HL-60/S4 treated with phorbol 12-myristate 13-acetate at 8.2 ng/mL for 4 days and 3 days (cell line): ENCODE results near the gene WNT2.
"Not testable (repeated sequence)": the region's sequence is repeated elsewhere in the genome, so short reads cannot be mapped to it uniquely, and the experiment has no call there.

ENCODE experiments used
- in situ Hi-C: fragments of 300-500 bp; cut with MboI; formaldehyde crosslinking; loops from 2 replicates; pipeline ENCODE4 v1.15.0; 2022; ENCODE audit warnings: low sequenced_read_pairs

Gene WNT2

DNA sequence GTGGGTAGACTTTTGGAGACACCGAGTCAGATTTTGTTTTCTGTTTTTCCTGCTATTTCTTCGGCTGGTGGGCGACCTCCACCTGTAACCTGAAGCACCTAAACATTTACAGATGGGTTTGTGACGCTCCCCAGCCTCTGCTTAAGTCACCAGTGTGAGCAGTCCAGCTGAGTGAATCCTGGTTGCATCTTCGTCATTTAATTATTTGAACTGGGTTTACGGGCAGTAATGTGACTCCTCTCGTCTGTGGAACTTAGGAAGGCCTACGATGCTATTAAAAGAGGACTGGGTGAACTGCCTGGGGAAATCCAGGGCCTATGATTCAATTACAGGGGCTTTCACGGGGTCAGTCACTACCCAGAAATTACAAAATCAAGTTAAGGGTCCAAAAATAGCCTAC lies 52.5 kb downstream of the WNT2 start:
- in situ Hi-C loops: no loop called here

DNA sequence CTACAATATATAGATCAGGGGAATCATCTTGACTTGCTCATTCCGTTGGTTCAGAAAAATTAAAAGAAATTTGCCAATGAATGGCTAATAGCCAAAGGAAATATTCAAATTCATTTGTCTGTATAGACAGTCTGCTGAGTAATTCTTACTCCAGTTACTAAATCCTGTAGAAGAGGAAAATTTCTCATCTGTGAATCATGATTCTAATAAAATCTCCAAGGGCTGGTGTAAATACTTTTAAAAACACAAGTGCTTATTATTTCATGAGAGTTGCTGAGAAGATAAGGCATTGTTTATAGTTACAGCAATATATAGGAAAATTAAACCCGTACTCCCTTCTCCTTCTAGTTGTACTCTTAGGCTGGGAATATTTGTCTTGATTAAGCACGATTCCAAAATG lies 53.0 kb downstream of the WNT2 start:
- in situ Hi-C loops: no loop called here

DNA sequence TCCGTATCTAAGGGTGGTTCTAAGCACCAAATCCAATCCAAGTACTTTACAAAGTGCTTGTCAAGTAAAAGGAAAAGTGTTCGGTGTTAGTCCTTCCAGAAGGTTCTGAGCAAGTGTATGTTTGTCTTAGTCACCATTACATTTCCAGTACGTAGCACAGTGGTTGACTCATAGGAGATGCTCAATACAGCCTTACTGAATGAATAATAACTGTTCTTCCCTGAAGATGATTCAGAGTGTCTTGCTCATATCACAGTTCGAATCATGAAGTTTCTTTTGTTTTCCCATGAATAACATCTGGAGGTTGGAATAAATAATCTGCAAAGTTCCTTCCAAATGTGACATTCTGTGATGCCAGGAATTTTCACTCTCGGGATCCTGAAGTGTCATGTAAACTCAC lies 53.4 kb downstream of the WNT2 start:
- in situ Hi-C loops: no loop called here

DNA sequence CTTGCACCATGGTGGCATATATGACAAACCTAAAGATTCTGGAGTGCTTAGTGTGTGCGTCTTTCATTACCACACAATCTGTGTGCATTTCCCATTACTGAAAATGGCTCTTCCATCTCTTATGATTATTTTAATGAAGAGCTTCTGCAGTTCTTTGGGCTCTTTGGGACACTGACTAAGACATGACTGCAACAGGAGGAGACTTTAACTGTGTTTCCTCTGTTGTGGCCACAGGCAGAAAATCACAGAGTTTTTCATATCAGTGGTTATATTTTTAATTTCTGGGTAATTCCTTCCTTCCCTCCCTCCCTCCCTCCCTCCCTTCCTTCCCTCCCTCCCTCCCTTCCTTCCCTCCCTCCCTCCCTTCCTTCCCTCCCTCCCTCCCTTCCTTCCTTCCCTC lies 58.1 kb downstream of the WNT2 start:
- in situ Hi-C loops: no loop called here

DNA sequence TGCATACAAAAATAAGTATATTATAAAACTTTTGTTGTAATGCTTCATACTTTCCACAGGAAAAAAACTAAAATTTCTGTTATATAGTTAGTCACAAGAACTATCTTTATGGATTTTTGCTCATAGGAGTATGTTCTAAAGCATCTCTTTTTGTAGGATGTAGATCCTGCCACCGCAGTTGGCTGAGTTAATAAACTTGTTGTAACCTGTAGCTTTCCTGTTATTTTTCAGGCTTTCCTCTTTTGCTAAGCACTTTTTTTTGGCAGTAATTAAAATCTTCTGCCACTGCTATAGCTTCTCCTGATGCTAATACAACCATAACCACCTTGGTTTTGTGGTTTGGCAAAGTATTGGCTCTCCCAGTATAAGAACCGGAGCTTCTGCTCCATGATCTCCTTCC lies 60.3 kb downstream of the WNT2 start:
- in situ Hi-C loops: no loop called here

DNA sequence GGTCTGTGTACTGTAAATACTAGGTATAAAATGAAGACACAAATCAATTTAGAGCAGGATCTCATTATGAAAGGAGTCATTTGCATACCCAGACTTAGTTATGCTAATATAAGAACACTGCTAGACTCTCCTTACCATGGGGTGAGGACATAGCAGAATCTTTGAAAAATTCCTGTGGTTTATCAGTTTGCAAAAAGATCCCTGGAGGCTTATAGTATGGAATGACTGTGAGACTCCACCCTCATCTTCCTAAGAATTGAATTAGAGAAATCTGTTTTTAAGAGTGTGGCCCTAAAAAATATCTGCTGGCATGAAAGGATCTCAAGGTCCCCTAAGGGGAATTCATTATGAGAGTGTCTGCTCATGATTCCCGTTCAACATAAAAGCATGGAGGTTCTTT lies 63.2 kb downstream of the WNT2 start:
- in situ Hi-C loops: no loop called here

DNA sequence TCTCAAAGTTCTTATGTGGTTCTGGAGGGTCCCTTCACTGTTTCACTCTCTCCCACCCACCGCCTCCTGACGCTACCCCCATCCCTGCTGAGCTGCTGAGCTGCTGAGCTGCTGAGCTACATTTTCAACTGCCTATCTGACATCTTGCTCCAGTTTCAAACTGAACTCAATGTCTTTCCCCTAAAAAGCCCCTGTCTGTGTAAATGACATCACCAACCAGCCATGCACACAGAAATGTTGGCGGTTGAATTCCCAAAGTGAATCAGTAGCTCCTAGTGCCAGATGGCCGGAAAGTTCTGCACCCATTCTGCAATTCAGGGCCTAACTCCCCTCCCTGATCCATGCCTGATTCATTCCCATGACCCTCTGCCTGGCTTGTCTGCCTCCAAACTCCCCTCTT lies 71.2 kb downstream of the WNT2 start:
- in situ Hi-C loops: no loop called here

- in situ Hi-C loops: no loop called here
Observed at GRCh38 chr7:117250801-117251200, 72.1 kb downstream of the WNT2 start.

- in situ Hi-C loops: no loop called here
Observed at GRCh38 chr7:117250245-117250644, 72.6 kb downstream of the WNT2 start.

GRCh38 chr7:117249696-117250095 lies 73.2 kb downstream of the WNT2 start:
- in situ Hi-C loops: no loop called here

DNA sequence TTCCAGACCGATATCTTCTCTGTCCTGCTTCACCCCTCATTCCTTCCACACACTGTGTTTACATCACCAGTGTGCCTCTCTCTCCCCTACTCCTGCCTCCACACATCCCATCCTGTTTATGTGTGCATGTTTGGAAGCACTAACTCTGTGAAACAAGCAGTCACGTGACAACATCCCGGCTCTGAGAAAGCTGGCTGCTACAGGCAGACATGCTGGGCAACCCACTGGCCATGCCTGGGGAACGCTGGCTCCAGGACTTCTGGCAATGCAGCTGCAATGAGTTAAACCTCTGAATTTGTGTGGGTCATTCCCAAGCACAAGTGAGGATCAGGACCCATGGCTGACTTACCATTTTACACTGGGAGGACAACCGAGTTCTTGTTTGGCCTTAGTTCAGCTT lies 74.0 kb downstream of the WNT2 start:
- in situ Hi-C loops: no loop called here

GRCh38 chr7:117247809-117248208 lies 75.0 kb downstream of the WNT2 start:
- in situ Hi-C loops: no loop called here

DNA sequence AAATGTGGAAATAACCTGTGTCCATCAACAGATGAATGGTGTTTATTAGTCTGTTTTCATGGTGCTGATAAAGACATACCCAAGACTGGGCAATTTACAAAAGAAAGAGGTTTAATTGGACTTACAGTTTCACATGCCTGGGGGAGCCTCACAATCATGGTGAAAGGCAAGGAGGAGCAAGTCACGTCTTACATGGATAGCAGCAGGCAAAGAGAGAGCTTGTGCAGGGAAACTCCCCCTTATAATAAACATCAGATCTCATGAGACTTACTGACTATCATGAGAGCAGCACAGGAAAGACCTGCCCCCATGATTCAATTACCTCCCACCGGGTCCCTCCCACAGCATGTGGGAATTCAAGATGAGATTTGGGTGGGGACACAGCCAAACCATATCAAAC lies 77.2 kb downstream of the WNT2 start:
- in situ Hi-C loops: not testable (repeated sequence)

DNA sequence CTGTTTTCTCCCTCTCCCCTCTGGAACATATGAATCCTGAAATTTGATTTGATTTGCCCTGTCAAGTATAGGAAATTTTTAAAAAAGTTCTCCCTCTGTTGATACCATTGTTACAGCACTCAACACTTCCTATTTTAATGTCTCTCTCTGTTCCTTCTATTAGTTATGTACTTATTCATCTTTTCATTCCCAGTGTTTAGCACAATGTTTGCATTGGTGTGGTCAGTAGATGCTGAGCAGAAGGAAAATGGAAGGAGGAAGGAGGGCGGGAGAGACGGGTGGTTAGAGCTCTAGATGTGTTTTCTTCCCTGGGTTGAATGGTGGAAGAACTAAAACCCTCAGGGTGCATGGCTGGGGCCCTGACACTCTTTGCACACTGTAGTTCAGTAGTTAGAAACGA lies 79.5 kb downstream of the WNT2 start:
- in situ Hi-C loops: no loop called here

DNA sequence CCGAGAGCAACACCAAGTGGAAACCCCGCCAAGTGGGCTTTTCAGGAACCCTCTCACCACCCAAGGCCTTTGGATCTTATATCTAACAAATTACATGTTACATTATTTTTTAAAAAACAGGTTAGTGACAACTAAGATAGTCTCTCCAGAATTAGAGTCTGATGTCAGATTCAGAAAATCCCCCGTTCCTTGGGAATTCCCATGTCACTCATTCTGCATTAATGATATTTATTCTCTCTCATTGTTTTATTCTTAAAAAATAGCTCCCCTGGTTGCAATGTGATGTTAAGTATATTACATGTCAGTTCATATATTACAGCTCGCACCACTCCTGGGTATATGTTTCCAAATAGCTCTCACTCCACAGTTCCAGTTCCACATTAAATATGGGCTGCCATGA lies 81.8 kb downstream of the WNT2 start:
- in situ Hi-C loops: no loop called here

DNA sequence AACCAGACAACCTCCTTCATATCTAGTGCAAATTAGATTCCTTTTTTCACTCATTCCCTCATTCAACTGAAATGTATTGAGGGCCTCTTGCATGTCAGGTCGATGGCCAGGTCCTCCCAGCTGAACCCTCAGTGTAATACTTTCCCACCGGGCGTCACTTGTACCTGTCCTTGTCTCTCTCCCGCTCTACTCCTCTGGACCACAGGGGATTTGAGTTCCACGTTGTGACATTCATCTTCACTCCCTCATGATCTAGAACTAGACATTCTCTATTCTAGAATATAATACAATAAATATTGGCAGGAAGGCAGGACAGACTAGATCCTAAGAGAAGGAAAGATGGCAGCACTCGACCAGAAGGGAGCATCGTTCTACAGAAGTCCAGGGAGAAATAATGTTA lies 83.9 kb downstream of the WNT2 start:
- in situ Hi-C loops: no loop called here

DNA sequence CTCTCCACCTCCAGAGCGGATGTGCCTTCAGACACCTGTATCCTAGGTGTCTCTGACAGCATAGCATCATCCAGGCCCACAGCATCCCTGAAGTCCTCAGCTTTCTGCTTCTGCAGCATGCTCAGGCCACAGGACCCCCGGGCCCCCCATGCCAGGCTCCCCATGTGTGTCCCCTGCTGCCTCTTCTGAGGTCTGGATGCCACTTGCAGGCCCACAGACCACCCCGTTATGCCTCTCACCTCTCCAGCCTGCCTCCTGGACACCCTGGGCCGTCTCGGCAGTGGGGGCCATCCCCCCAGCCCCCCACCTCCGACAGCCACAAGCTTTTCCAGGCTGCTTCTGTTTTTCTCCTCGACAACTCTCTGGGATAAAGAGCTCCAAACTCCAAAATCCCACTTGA lies 84.4 kb downstream of the WNT2 start:
- in situ Hi-C loops: no loop called here

DNA sequence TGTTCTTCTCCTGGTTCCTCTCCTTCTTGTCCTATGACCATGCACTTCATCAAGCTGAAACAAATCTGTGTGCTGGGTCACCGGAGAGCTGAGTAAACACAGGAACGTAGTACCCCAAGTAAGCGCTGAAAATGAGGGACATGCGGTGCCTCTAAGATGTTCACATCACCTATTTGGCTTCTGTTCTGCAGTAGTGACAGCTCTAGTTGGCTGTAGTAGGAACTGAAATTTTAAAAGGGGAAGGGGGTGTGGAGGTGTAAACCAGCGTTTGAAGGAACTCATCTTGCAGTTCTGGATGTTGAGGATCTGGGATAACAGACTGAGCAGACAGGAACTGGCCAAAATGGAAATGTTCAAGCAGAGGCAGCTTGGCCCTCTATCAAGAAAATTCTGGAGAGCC lies 85.2 kb downstream of the WNT2 start:
- in situ Hi-C loops: no loop called here

GRCh38 chr7:117231047-117231359 lies 91.9 kb downstream of the WNT2 start:
- in situ Hi-C loops: no loop called here

DNA sequence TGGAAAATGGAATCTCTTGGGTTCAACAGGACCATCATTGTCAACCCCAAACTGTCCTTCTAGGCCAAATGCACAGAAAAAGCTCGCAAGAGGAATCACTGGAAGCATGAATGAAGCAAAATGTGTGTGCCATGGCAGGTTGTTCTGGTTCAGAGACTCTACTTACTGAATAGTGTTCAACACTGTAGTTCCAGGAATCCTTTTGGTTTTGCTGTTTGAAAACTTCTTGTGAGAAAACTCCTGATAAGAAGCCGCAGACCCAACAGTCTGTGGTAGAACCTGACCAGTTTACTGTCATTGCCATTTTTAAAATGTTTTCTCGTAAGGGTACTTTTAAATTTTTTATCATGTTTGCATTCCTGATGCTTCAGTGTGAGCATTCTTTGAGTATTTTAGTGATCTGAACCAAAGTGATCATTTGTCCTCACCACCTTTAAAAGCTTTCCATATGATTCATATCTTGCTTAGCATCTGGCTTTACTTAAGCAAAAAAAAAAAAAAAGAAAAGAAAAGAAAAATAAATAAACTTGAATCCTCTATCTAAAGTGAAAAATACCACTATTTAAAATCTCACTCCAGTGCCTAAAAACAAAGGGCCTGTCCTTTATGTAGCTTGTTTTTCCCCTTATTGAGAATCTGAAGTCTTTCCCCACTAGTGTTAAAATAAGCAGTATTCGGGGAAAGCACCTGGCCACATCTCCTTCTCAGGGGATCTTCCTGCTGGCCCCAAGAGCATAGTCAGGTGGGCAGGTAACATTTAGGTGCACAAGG lies 92.4 kb downstream of the WNT2 start:
- in situ Hi-C loops: no loop called here

DNA sequence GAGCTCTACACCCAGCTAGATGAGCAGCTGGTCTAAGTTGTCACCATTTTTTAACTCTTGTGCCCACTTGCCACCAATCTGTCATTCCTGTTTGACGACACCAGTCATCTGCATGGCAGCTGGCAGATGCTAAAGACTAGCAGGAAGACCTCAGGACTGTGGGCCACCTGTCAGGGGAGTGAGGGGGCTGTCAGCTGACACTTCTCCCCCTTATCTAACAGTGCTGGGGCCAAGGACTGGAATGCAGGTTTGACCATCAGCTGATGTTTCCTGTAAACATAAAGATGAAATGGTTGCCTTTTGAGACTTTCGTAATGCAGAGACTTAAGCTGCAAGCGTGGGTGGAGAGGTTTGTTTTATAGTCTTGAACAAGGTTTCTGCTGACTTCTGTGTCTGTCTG lies 93.5 kb downstream of the WNT2 start:
- in situ Hi-C loops: no loop called here

- in situ Hi-C loops: no loop called here
Observed at GRCh38 chr7:117227091-117227490, 95.8 kb downstream of the WNT2 start.

GRCh38 chr7:117225536-117225935 lies 97.3 kb downstream of the WNT2 start:
- in situ Hi-C loops: no loop called here
